Muscle layer of colon (tissue), 2 donors: ENCODE results near the gene TRAP1.

Experiments
- H3K27ac ChIP-seq: one replicate; pipeline ENCODE4 v1.7.0; 2013; ENCODE audit warnings: low read depth, mild to moderate bottlenecking, low read length, moderate library complexity
- H3K27me3 ChIP-seq, 2 donors: one replicate each; pipeline ENCODE4 v1.7.0; 2013; ENCODE audit warnings: low read length in 2 of 2, mild to moderate bottlenecking in 2 of 2; ENCODE audit not compliant: insufficient read depth in 2 of 2, control insufficient read depth in 1 of 2
- H3K36me3 ChIP-seq: one replicate; pipeline ENCODE4 v1.7.0; 2013; ENCODE audit warnings: mild to moderate bottlenecking, low read length; ENCODE audit not compliant: insufficient read depth
- H3K4me1 ChIP-seq: one replicate; pipeline ENCODE4 v1.7.0; 2013; ENCODE audit warnings: mild to moderate bottlenecking, low read length; ENCODE audit not compliant: insufficient read depth
- H3K4me3 ChIP-seq, 2 donors: one replicate each; pipeline ENCODE4 v1.7.0; 2013; ENCODE audit warnings: low read length in 2 of 2, low read depth in 1 of 2, mild to moderate bottlenecking in 1 of 2, moderate library complexity in 1 of 2
- H3K9ac ChIP-seq: one replicate; pipeline ENCODE4 v1.7.0; 2013; ENCODE audit warnings: low read length
- H3K9me3 ChIP-seq: one replicate; pipeline ENCODE4 v1.7.0; 2013; ENCODE audit warnings: mild to moderate bottlenecking, low read length
- donor health status: abdominal sarcoma.
- donor health status: Adenocarcinoma of cecum.

TRAP1 gene

GRCh38 chr16:3752984-3753383 is 35.7 kb upstream of the TRAP1 start:
- peaks cover 67% of the 10 kb centered on the region for H3K36me3 ChIP-seq

GRCh38 chr16:3751878-3752277 is 34.6 kb upstream of the TRAP1 start:
- Histone ChIP-seq H3K4me3 (no peak overlapping the region), H3K36me3 (peaks cover 63% of the 10 kb centered on the region), H3K9me3 (no peaks in the 10 kb centered on the region), H3K27ac (no peak overlapping the region), H3K4me1 (peaks cover 12% of the 10 kb centered on the region), H3K27me3 (no peaks in the 10 kb centered on the region), H3K9ac (no peak overlapping the region)

More at GRCh38 chr16:3752984-3753383, 35.7 kb upstream of the TRAP1 start:
- peaks cover 12% of the 10 kb centered on the region for H3K4me1 ChIP-seq
- H3K27me3 ChIP-seq: no peaks in the 10 kb centered on the region
- H3K9ac ChIP-seq: no peak overlapping the region
- no peak overlapping the region for H3K27ac ChIP-seq
- no peak overlapping the region for H3K4me3 ChIP-seq
- no peaks in the 10 kb centered on the region for H3K9me3 ChIP-seq

DNA sequence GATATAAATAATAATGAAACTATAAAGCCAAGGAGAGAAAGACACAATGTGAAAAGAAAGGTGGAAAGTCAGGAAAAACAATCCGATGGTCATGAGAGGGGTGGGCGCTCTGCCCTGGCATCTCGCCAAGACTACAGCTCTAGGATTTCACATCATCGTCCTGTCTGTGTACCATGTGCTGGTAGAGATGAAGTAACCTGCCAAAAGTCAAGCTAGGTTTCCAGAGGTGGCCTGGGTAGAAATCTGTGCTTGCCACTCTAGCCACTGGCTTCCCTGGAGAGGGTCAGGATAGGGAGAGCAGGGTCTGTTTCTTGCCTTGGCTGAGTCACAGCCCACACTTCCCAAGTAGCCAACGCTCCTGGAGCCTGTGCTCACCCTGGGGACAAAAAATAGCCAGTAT is 31.0 kb upstream of the TRAP1 start:
- Histone ChIP-seq H3K9ac (no peak overlapping the region), H3K36me3 (peaks cover 75% of the 10 kb centered on the region), H3K9me3 (no peaks in the 10 kb centered on the region), H3K27me3 (no peaks in the 10 kb centered on the region), H3K27ac (no peak overlapping the region), H3K4me1 (peaks cover 2% of the 10 kb centered on the region), H3K4me3 (no peak overlapping the region)

DNA sequence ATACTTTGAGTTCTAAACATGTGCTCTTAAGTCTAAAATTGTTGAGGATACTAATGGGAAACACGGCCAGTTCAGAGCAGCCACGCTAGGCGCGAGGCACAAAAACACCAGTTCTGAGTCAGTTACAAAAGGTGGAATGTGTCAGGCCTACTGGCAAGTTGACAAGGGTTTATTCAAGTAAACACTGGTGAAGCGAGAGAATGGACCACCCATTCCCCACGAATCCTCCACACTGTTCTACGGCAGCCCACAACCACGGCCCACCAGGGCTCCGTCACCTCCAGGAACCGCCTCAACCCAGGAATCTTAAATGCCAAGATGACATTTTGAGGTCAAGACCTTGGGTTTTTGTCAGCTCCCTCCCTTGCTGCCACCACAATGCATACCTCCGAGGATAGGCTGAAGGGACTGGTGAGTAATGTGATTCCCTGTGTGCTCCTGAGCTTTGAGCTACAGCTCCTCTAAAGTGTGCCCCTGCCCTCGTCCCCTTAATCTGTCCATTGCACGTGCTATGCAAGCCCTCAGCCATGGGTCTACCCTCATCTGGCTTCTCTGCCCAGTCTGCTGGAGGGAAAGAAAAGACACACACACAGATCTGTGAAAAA is 28.5 kb upstream of the TRAP1 start:
- Histone ChIP-seq H3K27ac (no peak overlapping the region), H3K4me1 (no peaks in the 10 kb centered on the region), H3K36me3 (peaks cover 87% of the 10 kb centered on the region), H3K9ac (no peak overlapping the region), H3K9me3 (no peaks in the 10 kb centered on the region), H3K4me3 (no peak overlapping the region), H3K27me3 (no peaks in the 10 kb centered on the region)

GRCh38 chr16:3744018-3744417 is 26.7 kb upstream of the TRAP1 start:
- H3K9me3 ChIP-seq: no peaks in the 10 kb centered on the region
- no peak overlapping the region for H3K9ac ChIP-seq
- peaks cover 88% of the 10 kb centered on the region for H3K36me3 ChIP-seq
- no peaks in the 10 kb centered on the region for H3K4me1 ChIP-seq
- no peak overlapping the region for H3K4me3 ChIP-seq
- H3K27me3 ChIP-seq: no peaks in the 10 kb centered on the region
- H3K27ac ChIP-seq: no peak overlapping the region

DNA sequence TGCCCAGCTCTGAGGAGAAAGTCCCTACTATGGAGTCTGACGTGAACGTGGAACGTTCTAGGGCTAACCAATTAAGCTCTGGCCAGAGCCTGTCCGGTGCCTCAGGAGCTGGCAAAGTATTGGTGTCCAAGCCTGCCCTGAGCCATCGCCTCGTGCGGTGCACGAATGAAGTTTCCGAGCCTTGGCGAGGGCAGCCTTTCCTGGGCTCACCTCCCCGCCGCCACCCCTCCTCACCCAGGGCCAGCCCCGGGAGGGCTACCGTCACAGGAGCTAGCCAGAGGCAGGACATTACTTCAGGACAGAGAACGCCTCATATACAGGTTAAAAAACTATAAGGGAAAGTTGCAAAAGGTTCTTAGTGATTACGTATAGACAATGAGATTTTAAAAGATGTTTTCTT is 23.6 kb upstream of the TRAP1 start:
- H3K4me3 ChIP-seq: no peak overlapping the region
- no peak overlapping the region for H3K27ac ChIP-seq
- H3K27me3 ChIP-seq: no peaks in the 10 kb centered on the region
- H3K36me3 ChIP-seq: peaks cover 91% of the 10 kb centered on the region
- no peak overlapping the region for H3K9ac ChIP-seq
- no peaks in the 10 kb centered on the region for H3K9me3 ChIP-seq
- no peaks in the 10 kb centered on the region for H3K4me1 ChIP-seq

DNA sequence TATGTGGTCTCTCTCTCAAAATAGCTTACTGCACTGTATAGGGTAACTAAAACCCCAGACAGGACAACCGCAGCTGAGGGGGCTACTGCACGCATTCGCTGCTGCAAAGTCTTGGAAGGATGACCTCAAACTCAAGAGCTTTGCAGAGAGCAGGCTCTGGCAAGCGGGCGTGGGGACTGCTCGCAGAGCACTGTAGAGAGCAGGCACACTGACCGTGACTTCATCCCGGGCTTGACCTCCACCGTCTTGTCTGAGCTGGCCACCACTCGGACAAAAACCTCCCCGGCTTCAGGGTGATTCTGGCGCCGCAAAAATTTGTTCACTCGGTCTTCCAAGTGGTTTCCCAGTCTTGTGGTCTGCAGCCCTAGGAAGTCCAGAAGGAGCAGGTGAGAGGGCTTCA is 22.9 kb upstream of the TRAP1 start:
- peaks cover 92% of the 10 kb centered on the region for H3K36me3 ChIP-seq
- H3K9me3 ChIP-seq: no peaks in the 10 kb centered on the region
- no peak overlapping the region for H3K9ac ChIP-seq
- no peaks in the 10 kb centered on the region for H3K27me3 ChIP-seq
- H3K4me3 ChIP-seq: no peak overlapping the region
- H3K4me1 ChIP-seq: no peaks in the 10 kb centered on the region
- no peak overlapping the region for H3K27ac ChIP-seq

- Histone ChIP-seq H3K4me1 (no peaks in the 10 kb centered on the region), H3K4me3 (no peak overlapping the region), H3K27me3 (no peaks in the 10 kb centered on the region), H3K27ac (no peak overlapping the region), H3K9me3 (no peaks in the 10 kb centered on the region), H3K9ac (no peak overlapping the region), H3K36me3 (peaks cover 92% of the 10 kb centered on the region)
These were observed 22.3 kb upstream of the TRAP1 start for GRCh38 chr16:3739636-3740035.

DNA sequence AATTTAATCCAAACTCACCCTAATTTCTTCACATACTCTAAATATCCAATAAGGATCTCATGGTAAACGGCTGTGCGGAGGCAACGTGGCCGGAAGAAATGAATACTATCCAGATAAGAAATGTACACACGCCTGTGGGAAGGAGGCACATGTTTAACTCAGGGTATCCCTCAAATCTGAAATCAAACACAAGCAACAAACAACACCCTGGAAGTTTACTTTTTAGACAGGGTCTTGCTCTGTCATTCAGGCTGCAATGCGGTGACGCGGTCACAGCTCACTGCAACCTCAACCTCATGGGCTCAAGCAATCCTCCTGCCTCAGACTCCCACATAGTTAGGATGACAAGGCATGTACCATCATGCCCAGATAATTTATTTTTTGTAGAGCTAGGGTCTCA is 21.2 kb upstream of the TRAP1 start:
- Histone ChIP-seq H3K27me3 (no peaks in the 10 kb centered on the region), H3K36me3 (peaks cover 88% of the 10 kb centered on the region), H3K27ac (no peak overlapping the region), H3K4me3 (no peak overlapping the region), H3K4me1 (no peaks in the 10 kb centered on the region), H3K9ac (no peak overlapping the region), H3K9me3 (no peaks in the 10 kb centered on the region)

DNA sequence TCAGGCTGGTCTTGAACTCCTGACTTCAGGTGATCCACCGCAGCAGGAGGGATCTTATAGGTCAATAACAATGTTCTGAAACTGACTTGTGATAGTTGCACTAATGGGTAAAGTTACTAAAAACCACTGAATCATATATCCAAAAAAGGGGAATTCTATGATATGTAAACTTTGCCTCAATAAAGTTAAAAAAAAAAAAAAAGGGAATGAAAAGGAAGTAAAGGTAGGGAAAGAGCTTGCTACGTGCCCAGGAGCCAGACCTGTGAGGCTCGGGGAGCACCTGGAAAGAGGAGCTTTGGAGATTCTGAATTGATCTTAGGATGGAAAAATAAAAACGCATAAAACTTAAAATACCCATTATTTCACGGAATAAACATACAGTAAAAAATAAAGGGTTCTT is 20.8 kb upstream of the TRAP1 start:
- Histone ChIP-seq H3K27me3 (no peaks in the 10 kb centered on the region), H3K4me1 (no peaks in the 10 kb centered on the region), H3K36me3 (peaks cover 84% of the 10 kb centered on the region), H3K9ac (no peak overlapping the region), H3K27ac (no peak overlapping the region), H3K4me3 (no peak overlapping the region), H3K9me3 (no peaks in the 10 kb centered on the region)

DNA sequence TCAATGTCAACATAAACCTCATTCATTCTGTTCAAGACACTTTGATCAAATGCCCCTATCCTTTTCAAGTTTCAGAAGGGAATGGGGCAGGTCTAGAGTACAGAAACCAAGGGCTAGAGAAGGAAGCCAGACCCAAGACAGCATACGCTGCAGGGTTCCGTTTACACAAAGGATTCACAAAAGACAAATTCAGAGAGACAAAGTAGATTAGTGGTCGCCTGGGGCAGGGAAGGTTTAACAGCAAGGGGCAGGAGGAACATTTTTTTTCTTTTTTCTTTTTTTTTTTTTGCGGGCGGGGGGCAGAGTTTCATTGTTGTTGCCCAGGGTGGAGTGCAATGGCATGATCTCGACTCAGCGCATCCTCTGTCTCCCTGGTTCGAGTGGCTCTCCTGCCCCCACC is 19.9 kb upstream of the TRAP1 start:
- Histone ChIP-seq H3K36me3 (peaks cover 78% of the 10 kb centered on the region), H3K9me3 (no peaks in the 10 kb centered on the region), H3K27me3 (no peaks in the 10 kb centered on the region), H3K27ac (no peak overlapping the region), H3K4me1 (no peaks in the 10 kb centered on the region), H3K9ac (no peak overlapping the region), H3K4me3 (no peak overlapping the region)

- Histone ChIP-seq H3K9me3 (no peaks in the 10 kb centered on the region), H3K9ac (no peak overlapping the region), H3K27me3 (no peaks in the 10 kb centered on the region), H3K4me3 (no peak overlapping the region), H3K36me3 (peaks cover 79% of the 10 kb centered on the region), H3K27ac (no peak overlapping the region), H3K4me1 (no peaks in the 10 kb centered on the region)
These were observed 18.8 kb upstream of the TRAP1 start for GRCh38 chr16:3736116-3736515.
